SK-N-SH treated with all-trans-retinoic acid at 6 μM for 48 hours (cell line): ENCODE data around the gene TNIK.

Experiments
- ATAC-seq: fragments of 200-7000 bp; cut with Tn5 transposase; 3 replicates; pipeline ENCODE4 v1.9.1; 2020; ENCODE audit warnings: mild to moderate bottlenecking, moderate library complexity
- ARNTL ChIP-seq: fragments of 450-650 bp; formaldehyde crosslinking; IDR thresholded peaks from 2 replicates; pipeline ENCODE4 v1.5.0; 2020; ENCODE audit warnings: low read depth, mild to moderate bottlenecking, moderate library complexity, borderline replicate concordance
- BACH2 ChIP-seq: fragments of 250-450 bp; sonication (Bioruptor Pico); IDR thresholded peaks from 2 replicates; pipeline ENCODE4 v1.9.0; 2021; ENCODE audit warnings: mild to moderate bottlenecking, borderline replicate concordance
- CREB5 ChIP-seq: fragments of 250-450 bp; sonication (Bioruptor Pico); IDR thresholded peaks from 2 replicates; pipeline ENCODE4 v1.5.1; 2020; ENCODE audit warnings: low read depth, mild to moderate bottlenecking, moderate library complexity
- CSDC2 ChIP-seq: fragments of 250-450 bp; sonication (Bioruptor Pico); IDR thresholded peaks from 2 replicates; pipeline ENCODE4 v1.5.0; 2020; ENCODE audit warnings: mild to moderate bottlenecking, moderate library complexity
- CSRNP3 ChIP-seq: fragments of 250-450 bp; sonication (Bioruptor Pico); IDR thresholded peaks from 2 replicates; pipeline ENCODE4 v1.5.1; 2021; ENCODE audit warnings: mild to moderate bottlenecking, moderate library complexity
- ESRRG ChIP-seq: fragments of 250-450 bp; sonication (Bioruptor Pico); IDR thresholded peaks from 2 replicates; pipeline ENCODE4 v1.6.1; 2021; ENCODE audit warnings: mild to moderate bottlenecking
- GLIS3 ChIP-seq: fragments of 250-450 bp; sonication (Bioruptor Pico); IDR thresholded peaks from 2 replicates; pipeline ENCODE4 v1.5.0; 2020; ENCODE audit warnings: mild to moderate bottlenecking, moderate library complexity
- OSR1 ChIP-seq: fragments of 250-450 bp; sonication (Bioruptor Pico); IDR thresholded peaks from 2 replicates; pipeline ENCODE4 v1.8.0; 2022; ENCODE audit warnings: moderate library complexity, mild to moderate bottlenecking, inconsistent platforms
- POU6F1 ChIP-seq: fragments of 250-450 bp; sonication (Bioruptor Pico); IDR thresholded peaks from 2 replicates; pipeline ENCODE4 v1.8.0; 2021; ENCODE audit warnings: low read depth, mild to moderate bottlenecking, moderate library complexity, borderline replicate concordance
- RARB ChIP-seq: fragments of 250-450 bp; sonication (Bioruptor Pico); IDR thresholded peaks from 2 replicates; pipeline ENCODE4 v1.8.0; 2021; ENCODE audit warnings: mild to moderate bottlenecking, moderate library complexity
- SNAI2 ChIP-seq: fragments of 250-450 bp; sonication (Bioruptor Pico); IDR thresholded peaks from 2 replicates; pipeline ENCODE4 v1.5.0; 2020; ENCODE audit warnings: mild to moderate bottlenecking, moderate library complexity
- TCF4 ChIP-seq: fragments of 250-450 bp; sonication (Bioruptor Pico); IDR thresholded peaks from 2 replicates; pipeline ENCODE4 v1.8.0; 2021; ENCODE audit warnings: mild to moderate bottlenecking, moderate library complexity, borderline replicate concordance
- TOX ChIP-seq: fragments of 250-450 bp; sonication (Bioruptor Pico); IDR thresholded peaks from 2 replicates; pipeline ENCODE4 v1.8.0; 2021; ENCODE audit warnings: mild to moderate bottlenecking, moderate library complexity, borderline replicate concordance
- TSHZ2 ChIP-seq: fragments of 250-450 bp; sonication (Bioruptor Pico); IDR thresholded peaks from 2 replicates; pipeline ENCODE4 v1.5.0; 2020; ENCODE audit warnings: mild to moderate bottlenecking, moderate library complexity
- ZC3H10 ChIP-seq: fragments of 250-450 bp; sonication (Bioruptor Pico); IDR thresholded peaks from 2 replicates; pipeline ENCODE4 v1.5.1; 2021; ENCODE audit warnings: mild to moderate bottlenecking, moderate library complexity
- ZFP3 ChIP-seq: fragments of 250-450 bp; sonication (Bioruptor Pico); IDR thresholded peaks from 2 replicates; pipeline ENCODE4 v1.5.0; 2020; ENCODE audit warnings: mild to moderate bottlenecking, moderate library complexity
- ZFP30 ChIP-seq: fragments of 450-650 bp; formaldehyde crosslinking; IDR thresholded peaks from 2 replicates; pipeline ENCODE4 v1.5.0; 2022; ENCODE audit warnings: mild to moderate bottlenecking, moderate library complexity
- ZNF565 ChIP-seq: fragments of 450-650 bp; formaldehyde crosslinking; conservative IDR thresholded peaks from 2 replicates; pipeline ENCODE4 v1.5.0; 2020; ENCODE audit warnings: low read depth, mild to moderate bottlenecking, moderate library complexity
- ZNF70 ChIP-seq: fragments of 450-650 bp; formaldehyde crosslinking; IDR thresholded peaks from 2 replicates; pipeline ENCODE4 v1.5.0; 2020; ENCODE audit warnings: mild to moderate bottlenecking, moderate library complexity
- ZNF8 ChIP-seq: fragments of 450-650 bp; formaldehyde crosslinking; IDR thresholded peaks from 2 replicates; pipeline ENCODE4 v1.5.0; 2020; ENCODE audit warnings: mild to moderate bottlenecking, moderate library complexity

TNIK gene

GRCh38 chr3:171125010-171125409, 335.2 kb downstream of the TNIK start:
- no peak for ATAC-seq
- TF ChIP-seq RARB: no peak
- no peak for TF ChIP-seq ZFP3 (CRISPR knock-in tag)
- no peak for TF ChIP-seq OSR1 (CRISPR knock-in tag)
- no peak for TF ChIP-seq ZC3H10
- TF ChIP-seq GLIS3 (CRISPR knock-in tag): no peak
- no peak for TF ChIP-seq POU6F1
- no peak for TF ChIP-seq CSDC2 (CRISPR knock-in tag)
- TF ChIP-seq BACH2 (CRISPR knock-in tag): no peak
- TF ChIP-seq TCF4 (CRISPR knock-in tag): no peak

GRCh38 chr3:171123915-171124314, 336.3 kb downstream of the TNIK start:
- TF ChIP-seq ZC3H10: no peak
- no peak for TF ChIP-seq TSHZ2
- TF ChIP-seq ESRRG (CRISPR knock-in tag): no peak
- TF ChIP-seq OSR1 (CRISPR knock-in tag): no peak
- no peak for TF ChIP-seq CREB5 (CRISPR knock-in tag)
- no peak for TF ChIP-seq ZFP30 (CRISPR knock-in tag)
- no peak for TF ChIP-seq ARNTL (CRISPR knock-in tag)
- no peak for TF ChIP-seq GLIS3 (CRISPR knock-in tag)
- no peak for TF ChIP-seq BACH2 (CRISPR knock-in tag)
- no peak for TF ChIP-seq ZNF70 (CRISPR knock-in tag)
- TF ChIP-seq ZNF565 (CRISPR knock-in tag): no peak
- ATAC-seq: no peak

- TF ChIP-seq POU6F1 (no peak), GLIS3 (CRISPR knock-in tag) (no peak), CREB5 (CRISPR knock-in tag) (no peak), TOX (no peak), SNAI2 (no peak), ZFP30 (CRISPR knock-in tag) (no peak), TCF4 (CRISPR knock-in tag) (no peak), ZC3H10 (no peak), OSR1 (CRISPR knock-in tag) (no peak), BACH2 (CRISPR knock-in tag) (no peak), ESRRG (CRISPR knock-in tag) (no peak), ZNF8 (CRISPR knock-in tag) (no peak), RARB (no peak)
- no peak for ATAC-seq
These were observed 337.3 kb downstream of the TNIK start for GRCh38 chr3:171122861-171123260.

GRCh38 chr3:171122240-171122639, 338.0 kb downstream of the TNIK start:
- ATAC-seq: no peak

More at GRCh38 chr3:171122240-171122639, 338.0 kb downstream of the TNIK start:
- TF ChIP-seq GLIS3 (CRISPR knock-in tag) (no peak), CSRNP3 (CRISPR knock-in tag) (no peak)
